Daoy (cell line): ENCODE data around the gene SNRNP40. TPM values are rescaled to one million over a fixed set of nuclear protein-coding genes. Genes with fewer than 3 reads are reported as not detected.
"Not testable (repeated sequence)": the region's sequence is repeated elsewhere in the genome, so short reads cannot be mapped to it uniquely, and the experiment has no call there.

Experiments
- DNase-seq: peaks from one replicate; pipeline ENCODE4 v3.0.0-alpha.2; 2015; ENCODE audit warnings: low read depth
- total RNA-seq: library from RNA; depleted of rRNA; stranded (reverse); fragments of >200 nt; shearing (Covaris generic); gene quantifications from 2 replicates; pipeline ENCODE4 v1.2.3, GENCODE V29; 2014

SNRNP40 gene
- total RNA-seq, 1 experiment from 2014 or later: 139 TPM

DNA sequence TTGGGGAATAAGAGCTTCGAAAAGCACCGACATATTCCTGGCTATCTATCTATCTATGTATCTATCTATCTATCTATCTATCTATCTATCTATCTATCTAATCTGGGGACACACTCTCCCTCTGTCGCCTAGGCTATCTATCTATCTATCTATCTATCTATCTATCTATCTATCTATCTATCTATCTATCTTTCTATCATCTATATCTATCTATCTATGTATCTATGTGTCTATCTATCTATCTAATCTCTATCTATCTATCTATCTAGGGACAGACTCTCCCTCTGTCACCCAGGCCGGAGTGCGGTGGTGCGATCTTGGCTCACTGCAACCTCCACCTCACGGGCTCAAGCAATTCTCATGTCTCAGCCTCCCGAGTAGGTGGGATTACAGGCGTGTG lies 14.2 kb downstream of the SNRNP40 start:
- not testable (repeated sequence) for DNase-seq

GRCh38 chr1:31273619-31274018 lies 23.0 kb downstream of the SNRNP40 start:
- no peak for DNase-seq

DNA sequence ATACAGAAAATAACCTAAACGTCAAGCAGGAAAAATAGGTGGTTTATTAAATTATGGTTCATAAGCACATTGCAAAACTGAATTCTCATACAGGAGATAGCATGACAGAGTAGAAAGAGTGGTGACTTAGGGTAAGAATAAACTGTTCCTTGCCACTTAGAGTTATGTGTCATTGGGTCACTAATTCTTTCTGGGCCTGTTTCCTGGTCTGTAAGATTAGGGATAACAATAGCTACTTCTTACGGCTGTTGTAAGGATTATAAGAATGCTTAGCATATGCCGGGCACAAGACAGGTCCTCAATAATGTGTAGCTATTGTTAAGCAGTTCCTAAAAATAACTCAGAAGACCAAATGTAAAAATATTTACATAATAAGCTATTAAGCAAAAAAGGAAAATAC lies 24.2 kb downstream of the SNRNP40 start:
- DNase-seq: no peak

- DNase-seq: no peak
Measured at GRCh38 chr1:31266547-31266946, 30.0 kb downstream of the SNRNP40 start.

GRCh38 chr1:31264790-31265386 lies 31.7 kb downstream of the SNRNP40 start:
- no peak for DNase-seq

GRCh38 chr1:31263408-31263807 lies 33.2 kb downstream of the SNRNP40 start:
- no peak for DNase-seq

- not testable (repeated sequence) for DNase-seq
Measured at GRCh38 chr1:31262393-31262792, 34.2 kb downstream of the SNRNP40 start.

DNA sequence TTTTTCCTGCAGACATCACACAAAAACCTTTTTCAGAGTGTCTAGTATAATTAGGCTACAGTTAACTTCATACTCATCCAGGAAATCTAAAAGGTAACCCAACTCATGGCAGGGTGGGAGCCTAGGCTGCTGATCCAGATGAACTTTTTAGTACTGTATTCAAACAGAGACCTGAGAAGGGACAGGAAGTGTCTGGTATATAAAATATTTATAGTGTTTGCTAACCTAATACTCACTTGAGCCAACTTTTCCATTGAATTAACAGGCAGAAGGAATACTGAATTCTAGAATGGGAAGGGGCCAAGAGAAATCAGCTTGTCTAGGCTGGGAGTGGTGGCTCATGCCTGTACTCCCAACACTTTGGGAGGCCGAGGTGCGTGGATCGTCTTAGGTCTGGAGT lies 34.7 kb downstream of the SNRNP40 start:
- no peak for DNase-seq

DNA sequence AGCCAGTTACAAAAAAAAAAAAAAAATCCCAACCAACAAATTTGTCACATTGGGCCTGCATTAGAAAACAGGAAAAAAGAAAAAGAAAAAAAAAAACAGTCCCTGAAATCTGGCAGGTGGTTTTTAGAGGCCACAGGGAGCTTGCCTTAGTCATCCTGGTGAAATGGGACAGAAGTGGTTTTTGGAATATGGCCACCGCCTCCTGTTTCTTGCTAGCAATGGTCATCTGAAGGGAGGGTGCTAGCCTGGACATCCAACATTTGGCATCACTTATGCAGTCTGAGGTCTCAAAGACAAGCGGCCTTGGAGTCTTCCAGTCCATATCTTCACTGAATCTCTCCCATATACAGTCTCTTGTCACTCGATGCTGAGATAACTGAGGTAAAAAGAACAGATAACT lies 36.8 kb downstream of the SNRNP40 start:
- DNase-seq: no peak

DNA sequence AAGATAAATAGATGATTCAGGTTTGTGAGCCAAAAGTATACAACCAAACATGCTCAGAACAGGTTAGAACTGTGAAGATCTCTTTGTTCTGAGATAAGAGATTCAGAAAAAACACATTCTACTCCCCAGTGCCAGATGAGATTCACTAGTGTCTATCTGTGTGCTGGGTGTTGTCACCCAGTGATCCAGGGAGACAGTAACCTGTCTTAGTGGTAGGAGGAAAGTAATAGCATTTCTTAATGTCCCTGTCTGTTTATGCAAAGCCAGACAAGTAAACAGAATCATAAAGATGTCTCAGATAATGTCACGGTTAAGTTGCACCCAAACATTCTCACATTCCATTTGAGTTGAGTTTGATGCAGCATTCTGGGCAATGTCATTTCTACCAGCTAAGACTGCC lies 38.0 kb downstream of the SNRNP40 start:
- DNase-seq: no peak

- no peak for DNase-seq
Measured at GRCh38 chr1:31257213-31257612, 39.4 kb downstream of the SNRNP40 start.

DNA sequence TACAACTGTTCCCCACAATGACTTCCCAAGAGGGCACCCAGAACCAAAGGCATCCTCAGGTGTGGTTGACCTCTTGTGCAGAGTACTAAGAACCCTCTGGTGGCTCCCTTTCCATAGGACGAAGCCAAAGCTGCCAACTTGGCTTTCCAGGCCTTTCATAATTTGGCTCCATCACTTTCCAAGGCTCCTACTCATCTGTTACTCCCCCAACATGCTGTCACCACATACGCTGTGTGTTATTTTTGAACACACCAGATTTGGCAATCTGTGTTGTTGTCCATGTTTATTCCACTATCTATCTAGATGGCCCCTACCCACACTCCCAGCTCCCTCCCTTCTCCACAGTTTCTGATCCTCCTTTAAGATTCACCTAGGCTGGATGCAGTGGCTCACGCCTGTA lies 46.7 kb downstream of the SNRNP40 start:
- DNase-seq: no peak

GRCh38 chr1:31248276-31248675 lies 48.3 kb downstream of the SNRNP40 start:
- peak; percentile 19 for DNase-seq

DNA sequence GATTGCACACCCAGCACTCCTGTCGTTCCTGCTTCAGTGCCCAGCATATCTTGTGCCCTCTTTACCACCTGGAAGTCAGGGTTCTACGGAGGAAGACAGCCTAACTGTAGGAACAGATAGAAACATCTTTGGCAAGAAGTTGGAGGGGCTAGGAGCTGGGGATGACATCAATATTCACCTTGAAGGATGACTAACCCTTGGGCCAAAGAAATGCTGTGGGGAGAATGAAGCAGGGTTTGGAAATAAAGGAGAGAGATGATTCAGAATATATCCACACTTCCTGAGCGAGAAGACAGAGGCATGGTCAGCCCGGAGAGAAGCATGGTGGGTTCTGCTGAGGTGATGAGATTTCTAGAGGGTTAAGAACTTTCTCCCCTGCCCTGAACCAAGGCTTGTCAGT lies 52.3 kb downstream of the SNRNP40 start:
- DNase-seq: no peak

GRCh38 chr1:31243501-31244286 lies 52.9 kb downstream of the SNRNP40 start:
- no peak for DNase-seq

DNA sequence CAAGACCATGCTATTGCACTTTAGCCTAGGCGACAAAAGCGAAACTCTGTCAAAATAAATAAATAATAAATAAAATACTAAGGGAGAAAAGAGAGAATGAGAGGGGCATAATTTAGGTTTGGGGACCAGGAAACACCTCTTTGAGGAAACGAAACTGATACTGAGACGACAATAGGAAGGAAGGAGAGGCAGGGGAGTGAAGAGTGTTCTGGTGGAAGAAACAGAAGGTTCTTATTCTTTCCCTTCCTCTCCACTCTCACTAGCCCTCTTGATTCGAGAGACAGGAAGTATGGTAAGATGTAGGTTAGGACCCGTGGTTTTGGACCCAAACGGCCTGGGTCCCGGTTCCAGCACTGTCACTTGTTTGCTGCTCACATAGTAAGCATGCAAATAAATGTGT lies 55.3 kb downstream of the SNRNP40 start:
- no peak for DNase-seq

DNA sequence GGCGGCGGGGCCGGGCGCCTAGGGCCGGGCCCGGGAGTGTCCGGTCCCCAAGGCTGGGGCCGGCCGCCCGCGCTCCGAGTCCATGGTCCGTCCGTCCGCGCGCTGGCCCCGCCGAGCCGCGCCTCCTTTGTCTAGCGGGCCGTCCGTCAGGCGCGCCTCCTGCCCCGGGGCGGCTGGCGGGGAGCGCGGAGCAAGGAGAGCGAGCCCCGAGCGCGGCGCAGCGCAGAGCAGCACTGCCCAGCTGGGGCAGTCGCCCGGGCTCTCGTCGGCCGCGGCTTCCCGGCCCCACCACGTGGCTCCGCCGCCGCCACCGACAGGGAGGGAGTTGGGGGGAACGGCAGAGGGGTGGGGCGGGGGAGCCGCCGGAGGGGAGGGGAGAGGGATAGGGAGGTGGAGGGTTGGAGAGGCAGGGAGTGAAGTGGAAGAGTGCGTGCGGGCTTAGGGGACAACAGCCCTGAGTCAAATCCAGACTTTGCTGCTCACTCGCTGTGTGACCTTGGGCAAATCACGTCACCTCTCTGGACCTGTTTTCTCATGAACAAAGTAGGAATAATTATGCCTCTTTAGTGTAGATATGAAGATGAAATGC lies 56.8 kb downstream of the SNRNP40 start, which contains the start of gene NKAIN1:
NKAIN1 (minus strand) TSS at position 235 of the 589 bp plus-strand sequence. CDS start 340 bp downstream, outside the sequence.
- DNase-seq: peak; percentile 52

- peak; percentile 32 for DNase-seq
Measured at GRCh38 chr1:31238986-31239613, 57.5 kb downstream of the SNRNP40 start.

- DNase-seq: no peak
Measured at GRCh38 chr1:31238612-31238985, 58.0 kb downstream of the SNRNP40 start.

DNA sequence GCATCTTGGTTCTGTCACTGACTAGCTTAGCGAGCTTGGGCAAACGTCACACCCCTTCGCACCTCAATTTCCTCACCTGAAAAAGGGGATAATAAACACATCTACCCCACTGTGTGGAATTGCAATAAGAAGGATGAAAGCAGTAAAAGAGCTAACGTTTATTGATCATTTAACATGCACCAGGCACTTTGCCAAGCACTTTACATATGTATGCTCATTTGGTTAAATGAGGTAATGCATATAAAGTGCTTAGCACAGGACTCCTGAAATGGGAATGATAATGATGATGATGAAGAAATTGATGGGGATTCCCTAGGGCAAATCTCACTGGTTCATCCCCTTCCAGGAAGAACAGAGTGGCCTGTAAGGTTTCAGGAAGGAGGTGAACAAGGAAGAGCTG lies 61.7 kb downstream of the SNRNP40 start:
- DNase-seq: no peak

GRCh38 chr1:31234123-31234708 lies 62.4 kb downstream of the SNRNP40 start:
- no peak for DNase-seq

- no peak for DNase-seq
Measured at GRCh38 chr1:31232689-31233088, 63.9 kb downstream of the SNRNP40 start.
